GM18907 (cell line): ENCODE measurements around the gene VGLL2.

ENCODE experiments used
- ATAC-seq: cut with Tn5 transposase; IDR thresholded peaks from one replicate; pipeline ENCODE4 v1.9.1; 2021; ENCODE audit warnings: mild to moderate bottlenecking, moderate library complexity; ENCODE audit not compliant: unreplicated experiment

The VGLL2 gene

DNA sequence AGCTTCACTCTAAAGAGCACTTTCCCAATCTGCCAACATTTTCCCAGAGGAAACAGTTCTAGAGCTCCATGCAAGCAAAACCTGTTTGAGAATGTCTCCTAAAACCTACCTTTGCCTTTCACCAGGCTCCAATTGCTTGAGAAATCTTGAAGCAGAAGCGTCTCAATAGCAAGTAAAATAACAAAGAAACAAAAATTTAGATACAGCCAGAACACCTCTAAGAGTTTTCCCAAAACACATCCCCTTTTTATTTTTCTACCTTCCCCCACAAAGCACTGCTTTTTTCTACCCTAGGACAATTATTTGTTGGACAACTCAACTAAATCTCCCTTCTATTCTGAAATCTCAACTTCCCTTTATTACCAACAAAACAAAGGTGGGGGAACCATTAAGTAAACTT, 3.6 kb downstream of the VGLL2 start:
- ATAC-seq, result no peak

DNA sequence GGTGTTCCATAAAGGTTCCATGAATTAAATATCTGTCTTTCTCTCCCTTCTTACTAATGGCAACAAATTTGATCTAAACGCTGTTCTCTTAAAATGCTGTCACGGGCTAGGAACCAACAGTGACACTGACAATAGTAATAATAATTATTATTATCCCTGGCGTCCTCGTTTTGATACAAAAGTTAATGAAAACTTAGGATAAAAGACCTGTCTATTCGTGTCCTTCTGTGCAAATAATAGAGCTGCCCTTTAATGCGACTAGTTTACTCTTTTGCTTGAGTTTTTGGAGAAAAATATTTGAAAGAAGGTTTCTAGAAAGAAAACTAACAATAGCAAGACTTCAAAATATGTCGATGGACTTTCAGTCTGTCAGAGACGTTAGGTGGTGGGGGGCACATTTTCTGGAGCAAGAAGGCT, 4.3 kb downstream of the VGLL2 start:
- no peak for ATAC-seq

- peak; percentile 39 for ATAC-seq
Measured at GRCh38 chr6:117270055-117270842, 4.9 kb downstream of the VGLL2 start.

DNA sequence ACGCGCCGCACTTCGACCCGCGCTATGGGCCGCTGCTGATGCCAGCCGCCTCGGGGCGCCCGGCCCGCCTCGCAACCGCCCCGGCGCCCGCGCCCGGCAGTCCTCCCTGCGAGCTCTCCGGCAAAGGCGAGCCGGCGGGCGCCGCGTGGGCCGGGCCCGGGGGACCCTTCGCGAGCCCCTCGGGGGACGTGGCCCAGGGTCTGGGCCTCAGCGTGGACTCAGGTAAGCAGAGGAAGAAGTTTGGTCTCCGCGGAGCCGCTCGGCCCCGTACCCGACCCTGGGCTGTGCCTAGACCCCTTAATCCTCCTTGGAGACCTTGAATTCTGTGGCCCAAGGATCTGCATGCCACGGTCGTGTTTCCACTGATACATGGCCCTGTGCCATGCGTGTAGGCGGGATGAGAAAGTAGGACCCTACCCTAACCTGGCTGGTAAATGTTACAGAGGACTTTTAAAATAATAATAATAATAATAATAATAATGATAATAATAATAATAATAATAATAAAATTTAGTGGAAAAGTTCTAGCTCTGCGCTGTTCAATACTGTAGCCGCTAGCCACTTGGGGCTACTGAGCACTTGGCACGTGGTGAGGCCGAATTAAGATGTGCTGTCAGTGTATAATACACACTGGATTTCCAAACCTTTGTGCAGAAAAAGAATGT, 5.6 kb downstream of the VGLL2 start:
- no peak for ATAC-seq

DNA sequence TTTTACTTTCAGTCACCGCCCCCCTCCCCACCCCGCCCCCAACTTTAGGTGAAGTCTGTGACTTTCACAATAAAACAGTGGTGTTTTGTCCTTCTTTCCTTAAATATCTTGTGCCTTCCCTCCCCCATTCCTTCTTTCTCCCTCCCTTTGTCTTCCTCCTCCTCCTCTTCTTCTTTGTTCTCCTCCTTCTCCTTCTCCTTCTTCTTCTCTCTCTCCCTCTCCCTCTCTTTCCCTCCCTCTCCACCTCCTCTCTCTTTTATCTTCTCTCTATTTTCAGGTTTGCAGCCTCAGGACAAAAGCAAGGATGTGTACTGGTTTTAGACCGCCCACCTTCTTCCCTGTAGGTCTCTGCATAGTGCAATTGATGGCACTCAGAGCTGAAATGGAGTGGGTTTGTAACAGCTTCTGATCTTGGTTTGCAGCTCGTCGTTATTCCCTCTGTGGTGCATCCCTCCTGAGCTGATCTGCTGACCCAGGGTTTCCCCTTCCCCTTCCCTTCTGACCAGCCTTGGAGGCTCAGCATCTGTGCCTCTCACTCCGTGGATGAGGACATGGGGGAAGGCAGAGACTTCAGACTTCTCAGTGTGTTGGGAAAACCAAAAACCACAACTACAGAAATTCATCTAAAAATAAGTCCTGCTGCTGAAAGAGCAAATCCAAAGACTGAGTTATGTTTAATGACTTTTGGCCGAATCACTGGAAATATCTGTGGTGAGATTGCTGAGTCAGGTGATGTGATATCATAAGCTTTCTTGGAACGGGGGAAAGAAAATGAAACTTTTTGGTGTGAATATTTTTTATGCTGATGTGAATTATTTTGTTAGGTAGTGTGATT, 6.9 kb downstream of the VGLL2 start:
- no peak for ATAC-seq

DNA sequence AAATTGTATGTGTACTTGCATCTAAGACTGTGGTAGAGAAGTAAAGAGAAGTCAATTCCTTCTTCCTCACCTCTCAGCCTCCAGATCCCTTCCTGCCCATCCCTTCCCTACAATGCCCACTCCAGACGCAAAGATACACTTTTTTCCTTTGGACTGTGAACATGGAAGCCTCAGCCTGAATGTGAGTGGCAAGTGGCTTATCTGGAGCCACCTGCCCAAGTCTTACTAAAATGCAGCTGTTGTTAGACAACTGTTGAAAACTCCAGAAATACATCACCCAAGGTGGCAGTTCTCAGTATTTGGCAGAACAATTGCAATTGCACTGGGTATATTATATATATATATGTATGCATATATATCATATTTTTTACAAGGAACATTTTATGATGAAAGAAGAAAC, 7.5 kb downstream of the VGLL2 start:
- no peak for ATAC-seq

GRCh38 chr6:117275205-117275604, 9.8 kb downstream of the VGLL2 start:
- no peak for ATAC-seq

DNA sequence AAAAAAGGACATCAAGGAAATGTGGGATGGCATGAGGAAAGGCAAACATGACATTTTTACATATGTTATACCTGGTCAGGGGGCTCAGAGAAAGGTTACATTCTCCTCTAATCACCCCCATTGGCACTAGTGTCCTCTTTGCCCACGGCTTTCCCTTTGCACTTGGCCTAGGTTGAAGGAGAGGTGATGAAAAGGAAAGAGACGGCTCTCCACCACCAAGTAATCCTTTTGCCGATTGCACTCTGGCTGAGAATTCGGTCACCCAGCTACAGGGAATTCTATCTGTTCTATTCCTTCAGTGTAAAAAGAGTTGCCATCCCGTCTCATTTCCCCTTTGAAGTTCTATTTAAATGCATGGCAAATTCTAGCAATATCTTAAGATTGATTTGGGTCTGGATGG, 10.4 kb downstream of the VGLL2 start:
- ATAC-seq, result no peak

DNA sequence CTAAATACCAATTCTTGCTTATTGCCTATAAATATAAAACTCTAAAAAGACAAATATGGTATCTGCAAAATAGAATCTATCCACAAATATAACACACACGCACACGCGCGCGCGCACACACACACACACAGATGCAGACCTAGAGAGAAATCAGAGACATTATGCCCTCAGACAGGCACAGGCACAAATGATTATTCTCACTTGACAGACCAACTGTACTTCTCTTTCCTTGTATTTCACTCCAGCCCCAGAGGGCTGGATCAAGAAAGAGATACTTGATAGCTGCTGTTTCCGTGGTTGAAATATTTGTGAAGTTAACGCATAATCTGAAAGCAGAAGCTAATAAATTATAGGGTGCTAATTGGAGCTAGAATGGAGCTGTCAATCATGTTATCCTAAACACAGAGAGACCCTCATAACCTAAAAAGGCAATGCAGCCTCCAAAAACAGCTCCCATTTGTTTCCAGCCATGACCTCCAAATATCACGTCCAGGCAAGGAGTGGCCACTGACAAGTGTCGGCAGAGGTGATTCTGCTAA, 11.5 kb downstream of the VGLL2 start:
- no peak for ATAC-seq

GRCh38 chr6:117280922-117281321, 15.6 kb downstream of the VGLL2 start:
- no peak for ATAC-seq

DNA sequence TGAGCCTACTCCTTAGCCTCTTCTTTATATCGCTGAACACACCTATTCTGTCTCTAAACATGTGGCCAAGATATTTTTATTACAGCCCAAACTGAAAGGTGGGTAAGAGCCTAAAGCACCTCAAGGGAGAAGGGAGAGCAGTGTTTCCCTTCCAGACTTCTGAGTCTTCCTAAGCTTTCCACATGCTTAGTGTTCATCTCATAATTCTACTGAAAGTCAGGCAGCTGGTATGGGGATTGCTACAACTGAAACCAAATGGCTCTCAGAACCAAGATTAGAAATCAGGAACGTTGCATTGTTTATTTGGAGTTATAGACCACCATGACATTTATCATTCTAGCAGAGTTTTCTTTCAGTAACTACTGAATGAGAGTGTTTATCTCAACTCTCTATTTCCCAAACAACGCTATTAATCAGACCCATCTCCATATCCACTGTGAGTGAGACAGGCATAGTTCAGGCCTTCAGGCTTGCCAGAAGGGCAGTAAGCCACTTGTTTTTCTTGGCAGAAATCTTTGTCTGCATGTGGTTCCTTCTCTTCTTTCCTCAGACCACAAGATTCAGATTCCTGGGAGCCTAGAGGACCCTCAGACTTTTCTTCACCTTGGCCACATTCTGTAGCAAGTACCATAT, 22.8 kb downstream of the VGLL2 start:
- no peak for ATAC-seq

DNA sequence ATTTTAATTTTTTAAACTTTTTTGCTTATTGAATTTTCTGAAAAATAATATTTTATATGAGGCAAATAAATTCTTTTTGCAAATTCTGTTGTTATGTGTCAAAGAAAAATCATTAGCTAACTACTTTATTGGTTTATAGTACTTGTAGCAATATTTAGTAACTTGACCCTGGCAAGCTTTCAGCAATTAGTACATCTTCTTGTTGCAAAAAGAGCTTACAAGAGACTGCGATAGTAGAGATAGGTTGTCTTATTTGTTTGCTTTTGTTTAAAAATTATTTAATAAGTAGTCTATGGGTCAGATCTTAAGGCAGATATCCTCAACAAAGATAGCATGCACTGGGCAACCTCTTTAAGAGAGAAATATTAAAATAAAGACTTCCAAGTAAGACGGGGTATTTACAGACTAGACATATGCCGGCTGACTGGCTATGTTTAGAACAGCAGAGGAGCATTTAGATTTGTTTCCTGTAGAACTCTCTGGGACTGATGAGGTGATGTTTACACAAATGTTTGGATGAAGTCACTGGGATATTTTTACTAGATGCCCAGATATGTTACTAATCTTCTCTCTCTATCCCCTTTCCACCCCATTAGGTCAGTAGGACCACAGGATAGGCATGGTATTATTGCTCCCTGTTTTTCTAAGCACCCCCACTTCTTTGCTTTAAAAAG, 25.0 kb downstream of the VGLL2 start:
- no peak for ATAC-seq

DNA sequence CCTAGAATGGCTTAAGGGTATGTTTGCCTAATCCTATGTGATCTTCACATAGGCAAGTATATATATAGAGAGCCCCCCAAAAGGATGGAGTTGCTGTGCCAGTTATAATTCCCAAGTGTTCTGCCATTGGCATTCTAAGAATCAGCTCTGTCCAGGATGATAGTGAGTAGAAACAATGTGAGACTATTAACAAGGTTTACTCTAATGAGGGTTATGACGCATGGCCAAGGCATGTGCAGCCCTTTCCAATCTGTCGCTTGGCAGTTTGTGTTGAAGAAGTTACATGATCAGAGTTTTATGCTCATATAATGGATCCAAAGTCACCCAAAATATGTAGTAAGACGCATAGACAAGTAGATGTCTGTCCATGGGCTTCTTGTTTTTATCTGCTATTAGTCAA, 33.6 kb downstream of the VGLL2 start:
- no peak for ATAC-seq

- no peak for ATAC-seq
Measured at GRCh38 chr6:117303323-117303722, 38.0 kb downstream of the VGLL2 start.

- ATAC-seq, result no peak
Measured at GRCh38 chr6:117304446-117304845, 39.1 kb downstream of the VGLL2 start.

DNA sequence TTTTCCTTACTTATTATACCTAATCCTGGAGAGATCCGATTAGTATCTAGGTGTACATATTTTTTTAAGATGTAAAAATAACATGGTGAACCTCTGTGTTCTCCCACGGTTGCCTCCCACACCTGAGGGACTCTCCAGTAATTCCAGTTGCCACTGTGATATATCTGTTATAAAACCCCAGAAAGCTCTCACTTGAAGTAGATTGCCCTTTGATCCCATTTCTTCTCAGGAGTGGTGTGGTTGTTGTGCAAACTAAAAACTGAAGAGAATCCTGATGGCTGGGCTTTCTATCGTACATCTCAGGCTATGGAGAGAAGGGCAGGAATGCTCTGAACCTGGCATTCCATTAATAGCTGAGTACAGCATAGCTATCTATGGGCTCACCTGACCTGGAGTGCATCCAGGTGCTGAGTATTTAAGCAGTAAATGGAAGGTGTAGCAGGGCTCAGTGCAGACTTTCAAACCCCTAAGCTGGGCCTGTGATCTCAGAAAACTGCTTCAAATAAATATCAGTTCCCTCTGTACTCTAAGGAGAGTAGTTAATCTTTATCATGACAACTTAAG, 41.0 kb downstream of the VGLL2 start:
- ATAC-seq, result no peak

GRCh38 chr6:117307655-117308054, 42.3 kb downstream of the VGLL2 start:
- ATAC-seq, result no peak

DNA sequence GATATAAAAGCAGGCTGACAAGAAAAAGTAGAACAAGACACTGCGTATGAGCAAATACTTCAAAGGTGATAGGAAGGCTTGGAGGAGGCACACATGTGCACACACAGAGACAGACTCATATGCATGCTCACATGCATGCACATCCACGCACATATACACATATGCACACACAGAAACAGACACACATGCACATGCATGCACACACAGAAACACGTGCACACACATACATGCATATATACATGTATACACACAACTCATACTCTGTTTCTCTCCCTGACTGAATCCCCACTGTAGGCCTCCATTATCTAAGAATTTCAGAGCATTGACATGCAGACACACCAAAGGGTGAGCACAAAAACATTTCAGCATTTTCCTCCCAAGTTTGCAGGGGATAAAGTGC, 43.7 kb downstream of the VGLL2 start:
- ATAC-seq, result no peak

- ATAC-seq, result no peak
Measured at GRCh38 chr6:117309611-117310010, 44.3 kb downstream of the VGLL2 start.

DNA sequence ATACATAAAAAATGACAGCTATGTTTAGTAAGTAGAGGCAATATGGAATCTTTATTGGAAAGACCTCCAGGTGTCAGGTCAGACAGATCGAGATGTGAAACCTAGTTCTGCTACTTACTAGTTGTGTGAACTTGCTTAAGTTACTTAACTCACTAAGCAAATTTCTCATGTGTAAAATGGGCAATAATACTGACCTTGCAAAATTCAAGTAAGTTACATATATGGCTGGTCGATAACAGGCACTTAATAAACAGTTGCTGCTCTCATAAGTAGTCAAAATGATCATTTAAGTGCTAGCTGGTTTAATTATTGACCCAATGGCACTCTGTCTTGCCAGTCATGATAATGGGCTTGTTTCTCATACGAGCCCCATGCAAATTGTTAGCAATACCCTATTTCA, 46.0 kb downstream of the VGLL2 start:
- ATAC-seq, result no peak
